Measurements from ENCODE around the gene CARHSP1. TPM values are rescaled to one million over a fixed set of nuclear protein-coding genes. Genes with fewer than 3 reads are reported as not detected.
A peak's percentile ranks its signal among the peaks of the same experiment; 100 is the strongest.
"Not testable (repeated sequence)": the region's sequence is repeated elsewhere in the genome, so short reads cannot be mapped to it uniquely, and the experiment has no call there.

The CARHSP1 gene
- 141 and 222 TPM in 2 replicates for total RNA-seq

GRCh38 chr16:8868416-8869211 is at the start of gene CARHSP1:
Gene CARHSP1 (minus strand): TSS chr16:8869006. CDS start chr16:8859328, 9,678 bp downstream.
- DNase-seq (ENCODE audit: low read depth in 2 of 2) = peak; percentile 91 to 96

GRCh38 chr16:8917336-8917735 is 48.5 kb upstream of the CARHSP1 start:
- DNase-seq (ENCODE audit: low read depth in 2 of 2) = not testable (repeated sequence)

GRCh38 chr16:8916541-8917225 is 47.9 kb upstream of the CARHSP1 start:
- no peak for DNase-seq (ENCODE audit: low read depth in 2 of 2)

- no peak for DNase-seq (ENCODE audit: low read depth in 2 of 2)
These were observed 47.0 kb upstream of the CARHSP1 start for GRCh38 chr16:8915722-8916301.

- no peak for DNase-seq (ENCODE audit: low read depth in 2 of 2)
These were observed 45.3 kb upstream of the CARHSP1 start for GRCh38 chr16:8914098-8914497.

GRCh38 chr16:8912793-8913192 is 44.0 kb upstream of the CARHSP1 start:
- DNase-seq (ENCODE audit: low read depth in 2 of 2) = no peak

GRCh38 chr16:8910811-8911210 is 42.0 kb upstream of the CARHSP1 start:
- no peak for DNase-seq (ENCODE audit: low read depth in 2 of 2)

GRCh38 chr16:8908810-8909468 is 40.1 kb upstream of the CARHSP1 start:
- no peak for DNase-seq (ENCODE audit: low read depth in 2 of 2)

GRCh38 chr16:8907096-8907495 is 38.3 kb upstream of the CARHSP1 start:
- no peak for DNase-seq (ENCODE audit: low read depth in 2 of 2)

GRCh38 chr16:8905795-8906591 is 37.2 kb upstream of the CARHSP1 start:
- DNase-seq (ENCODE audit: low read depth in 2 of 2) = no peak

- DNase-seq (ENCODE audit: low read depth in 2 of 2) = peak; percentile 53 to 79
These were observed 36.5 kb upstream of the CARHSP1 start for GRCh38 chr16:8905168-8905762.

GRCh38 chr16:8904018-8904430 is 35.2 kb upstream of the CARHSP1 start:
- DNase-seq (ENCODE audit: low read depth in 2 of 2) = no peak

- no peak for DNase-seq (ENCODE audit: low read depth in 2 of 2)
These were observed 34.2 kb upstream of the CARHSP1 start for GRCh38 chr16:8903004-8903403.

- no peak for DNase-seq (ENCODE audit: low read depth in 2 of 2)
These were observed 32.6 kb upstream of the CARHSP1 start for GRCh38 chr16:8901320-8901861.

GRCh38 chr16:8900343-8900742 is 31.5 kb upstream of the CARHSP1 start:
- no peak for DNase-seq (ENCODE audit: low read depth in 2 of 2)

- DNase-seq (ENCODE audit: low read depth in 2 of 2) = no peak
These were observed 31.0 kb upstream of the CARHSP1 start for GRCh38 chr16:8899709-8900317.

- no peak for DNase-seq (ENCODE audit: low read depth in 2 of 2)
These were observed 30.0 kb upstream of the CARHSP1 start for GRCh38 chr16:8898660-8899318.

- no peak for DNase-seq (ENCODE audit: low read depth in 2 of 2)
These were observed 26.0 kb upstream of the CARHSP1 start for GRCh38 chr16:8894736-8895334.

All from lung microvascular endothelial cell (primary cell).